Measurements from ENCODE around the gene USP43.

DNA sequence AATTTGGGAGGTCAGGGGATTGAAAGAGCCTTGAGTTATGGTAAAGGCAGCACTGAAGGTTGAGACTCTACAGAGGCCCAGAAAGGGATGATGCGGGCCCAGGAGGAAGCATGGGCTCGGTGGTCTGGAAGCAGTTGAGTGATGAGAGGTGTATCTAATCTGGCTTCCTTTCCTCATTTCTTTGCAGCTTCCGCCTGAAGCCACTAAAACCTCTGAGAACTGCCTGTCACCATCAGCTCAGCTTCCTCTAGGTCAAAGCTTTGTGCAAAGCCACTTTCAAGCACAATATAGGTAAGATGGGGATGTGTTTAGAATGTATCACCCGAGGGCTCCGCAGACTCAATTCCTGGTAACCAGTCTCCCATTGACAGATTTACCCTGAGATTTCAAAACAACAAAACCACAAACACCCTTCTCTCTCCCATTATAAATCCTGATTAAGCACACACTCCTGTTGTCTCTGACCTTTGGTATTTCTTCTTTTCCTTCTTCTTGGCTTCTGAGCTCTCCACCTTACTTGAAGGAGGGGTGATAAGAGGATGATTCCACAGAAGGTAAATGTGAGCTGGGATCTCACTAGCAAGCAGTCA lies 21.2 kb downstream of the USP43 start:
- TF ChIP-seq, protein P1, sequence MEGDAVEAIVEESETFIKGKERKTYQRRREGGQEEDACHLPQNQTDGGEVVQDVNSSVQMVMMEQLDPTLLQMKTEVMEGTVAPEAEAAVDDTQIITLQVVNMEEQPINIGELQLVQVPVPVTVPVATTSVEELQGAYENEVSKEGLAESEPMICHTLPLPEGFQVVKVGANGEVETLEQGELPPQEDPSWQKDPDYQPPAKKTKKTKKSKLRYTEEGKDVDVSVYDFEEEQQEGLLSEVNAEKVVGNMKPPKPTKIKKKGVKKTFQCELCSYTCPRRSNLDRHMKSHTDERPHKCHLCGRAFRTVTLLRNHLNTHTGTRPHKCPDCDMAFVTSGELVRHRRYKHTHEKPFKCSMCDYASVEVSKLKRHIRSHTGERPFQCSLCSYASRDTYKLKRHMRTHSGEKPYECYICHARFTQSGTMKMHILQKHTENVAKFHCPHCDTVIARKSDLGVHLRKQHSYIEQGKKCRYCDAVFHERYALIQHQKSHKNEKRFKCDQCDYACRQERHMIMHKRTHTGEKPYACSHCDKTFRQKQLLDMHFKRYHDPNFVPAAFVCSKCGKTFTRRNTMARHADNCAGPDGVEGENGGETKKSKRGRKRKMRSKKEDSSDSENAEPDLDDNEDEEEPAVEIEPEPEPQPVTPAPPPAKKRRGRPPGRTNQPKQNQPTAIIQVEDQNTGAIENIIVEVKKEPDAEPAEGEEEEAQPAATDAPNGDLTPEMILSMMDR (IDR thresholded peaks at IDR 0.05 in 8 of 11, conservative IDR thresholded peaks at IDR 0.05 in 3 of 11), result no peak
- TF ChIP-seq POLR2AphosphoS5 (IDR thresholded peaks at IDR 0.05) (no peak), POLR2A (IDR thresholded peaks at IDR 0.05) (no peak)

Measured in spleen (tissue), 7 donors.